B cell (primary cell): ENCODE measurements around the gene ADCY7. TPM values are rescaled to one million over a fixed set of nuclear protein-coding genes. Genes with fewer than 3 reads are reported as not detected.

Experiments
- ATAC-seq: fragments of 200-7000 bp; cut with Tn5 transposase; one replicate; pipeline ENCODE4 v1.10.0; 2021; ENCODE audit warnings: low read depth, mild to moderate bottlenecking, moderate number of reproducible peaks, moderate library complexity
- CTCF ChIA-PET: fragments of 350-600 bp; sonication (Branson Sonifier 250); formaldehyde crosslinking; loops from one replicate; lab custom pipeline; 2021; ENCODE audit warnings: antibody characterized with exemption, inconsistent platforms; lab: Charles Lee
- POLR2A ChIA-PET: fragments of 350-600 bp; sonication (Branson Sonifier 250); formaldehyde crosslinking; loops from one replicate; lab custom pipeline; 2021; ENCODE audit warnings: antibody characterized with exemption; lab: Charles Lee
- DNase-seq: peaks from one replicate; pipeline ENCODE4 v3.0.0; 2013
- H2AFZ ChIP-seq: 2 replicates; pipeline ENCODE4 v1.6.1; 2012; ENCODE audit warnings: mild to moderate bottlenecking, low read depth, low read length; ENCODE audit not compliant: insufficient read depth, poor library complexity, severe bottlenecking
- H3K27ac ChIP-seq, 2 donors: 1 replicate in 1 of 2; 2 replicates in 1 of 2; pipeline ENCODE4 v1.5.1; 2012 to 2013; ENCODE audit warnings: low read length in 2 of 2, mild to moderate bottlenecking in 2 of 2, moderate library complexity in 1 of 2
- H3K27me3 ChIP-seq, 4 experiments: fragments of 200-600 bp in 1 of 4; sonication (generic) in 1 of 4; replicated peaks in 1 of 4; 1 replicate in 2 of 4; 2 replicates in 2 of 4; pipeline versions ENCODE4 v1.6.1 to v1.7.0; 2013 to 2016; ENCODE audit warnings: low read length in 3 of 4, mild to moderate bottlenecking in 2 of 4, mixed read lengths in 1 of 4, moderate library complexity in 1 of 4; ENCODE audit not compliant: insufficient read depth in 4 of 4, control insufficient read depth in 3 of 4; ENCODE audit errors: control extremely low read depth in 1 of 4
- H3K36me3 ChIP-seq, 2 experiments: replicated peaks in 1 of 2; 1 replicate in 1 of 2; 2 replicates in 1 of 2; pipeline versions ENCODE4 v1.6.1 to v1.7.1; 2013; ENCODE audit warnings: low read length in 1 of 2; ENCODE audit not compliant: insufficient read depth in 2 of 2, control insufficient read depth in 1 of 2; ENCODE audit errors: control extremely low read depth in 1 of 2, extremely low read depth in 1 of 2
- H3K4me1 ChIP-seq, 2 donors: fragments of 200-600 bp in 1 of 2; sonication (generic) in 1 of 2; 1 replicate in 1 of 2; 2 replicates in 1 of 2; pipeline versions ENCODE4 v1.5.1 to v1.6.1; 2013 to 2017; ENCODE audit warnings: low read length in 2 of 2; ENCODE audit not compliant: control insufficient read depth in 2 of 2, insufficient read depth in 2 of 2
- H3K4me2 ChIP-seq: replicated peaks from 2 replicates; pipeline ENCODE3; 2012; ENCODE audit warnings: mild to moderate bottlenecking, low read depth, low read length; ENCODE audit not compliant: poor library complexity, severe bottlenecking
- H3K4me3 ChIP-seq, 5 experiments: fragments of 200-600 bp in 1 of 5; sonication (generic) in 1 of 5; 1 replicate in 3 of 5; 2 replicates in 2 of 5; pipeline versions ENCODE4 v1.5.1 to v1.7.0; 2011 to 2016; ENCODE audit warnings: low read length in 4 of 5, mild to moderate bottlenecking in 4 of 5, low read depth in 2 of 5, control low read depth in 1 of 5, moderate library complexity in 1 of 5; ENCODE audit not compliant: insufficient read depth in 1 of 5; ENCODE audit errors: control extremely low read depth in 1 of 5, extremely low read depth in 1 of 5
- H3K79me2 ChIP-seq: fragments of 200-600 bp; sonication (generic); one replicate; pipeline ENCODE4 v1.6.0; 2016; ENCODE audit warnings: low read length; ENCODE audit not compliant: control insufficient read depth, insufficient read depth
- H3K9ac ChIP-seq: fragments of 200-600 bp; sonication (generic); 2 replicates; pipeline ENCODE4 v1.6.1; 2017; ENCODE audit warnings: mild to moderate bottlenecking, low read length, moderate library complexity
- H3K9me3 ChIP-seq, 3 donors: one replicate each; pipeline versions ENCODE4 v1.6.1 to v1.7.1; 2013; ENCODE audit warnings: low read length in 2 of 3; ENCODE audit not compliant: control insufficient read depth in 2 of 3, insufficient read depth in 1 of 3; ENCODE audit errors: control extremely low read depth in 1 of 3
- H4K20me1 ChIP-seq: 2 replicates; pipeline ENCODE4 v1.6.0; 2012; ENCODE audit warnings: mild to moderate bottlenecking, low read length; ENCODE audit not compliant: insufficient read depth, control insufficient read depth, poor library complexity, severe bottlenecking
- H3K27ac Mint-ChIP-seq: one replicate; pipeline ENCODE4 v1.8.0; 2021; ENCODE audit warnings: mixed read lengths
- H3K27me3 Mint-ChIP-seq: one replicate; pipeline ENCODE4 v1.8.0; 2021; ENCODE audit warnings: mixed read lengths
- H3K4me1 Mint-ChIP-seq: one replicate; pipeline ENCODE4 v1.8.0; 2021; ENCODE audit warnings: mixed read lengths
- H3K4me3 Mint-ChIP-seq: one replicate; pipeline ENCODE4 v1.8.0; 2021; ENCODE audit warnings: mixed read lengths
- H3K9me3 Mint-ChIP-seq: one replicate; pipeline ENCODE4 v1.8.0; 2022; ENCODE audit warnings: mixed read lengths; ENCODE audit not compliant: insufficient read depth
- CTCF ChIP-seq: fragments of 200-600 bp; IDR thresholded peaks from one replicate; pipeline ENCODE4 v1.8.0; 2022; ENCODE audit warnings: antibody characterized with exemption, mild to moderate bottlenecking
- EZH2 ChIP-seq: IDR thresholded peaks from 2 replicates; pipeline ENCODE4 v1.6.1; 2012; ENCODE audit warnings: borderline replicate concordance, low read depth, mild to moderate bottlenecking, moderate library complexity, low read length; ENCODE audit not compliant: insufficient read depth, poor library complexity, severe bottlenecking
- WGBS: methylation state at CpG from one replicate; pipeline ENCODE4 v1.1.5; 2013; ENCODE audit warnings: missing lambda C conversion rate; ENCODE audit not compliant: insufficient coverage; 5-methylcytosine and 5-hydroxymethylcytosine counted together
- intact Hi-C: fragments of 100-400 bp; cut with micrococcal nuclease; formaldehyde crosslinking; loops from one replicate; pipeline ENCODE4 v1.10.0; 2022
- polyA plus RNA-seq: library from polyadenylated mRNA; depleted of rRNA; stranded (reverse); fragments of >200 nt; gene quantifications from 2 replicates; pipeline ENCODE4 v1.2.3, GENCODE V29; 2012
- total RNA-seq, 2 donors: library from RNA; stranded (reverse); fragments of 120-200 nt in 1 of 2; gene quantifications; 1 replicate in 1 of 2; 2 replicates in 1 of 2; pipeline versions ENCODE4 v1.2.3 to v1.2.4, GENCODE V29; 2013 to 2022

The ADCY7 gene
- total and polyA plus RNA-seq, 2 donors (not counting 1 experiment from before 2014, with no cell fraction given): 78.4 to 207 TPM

GRCh38 chr16:50292566-50292948 is 26.2 kb downstream of the ADCY7 start:
- Mint-ChIP-seq H3K9me3 (no peaks in the 10 kb centered on the region), H3K4me3 (no peak overlapping the region), H3K27ac (no peak overlapping the region), H3K4me1 (peaks cover 13% of the 10 kb centered on the region), H3K27me3 (no peaks in the 10 kb centered on the region)
- peaks cover 74% of the 10 kb centered on the region for H4K20me1 ChIP-seq
- POLR2A ChIA-PET: interaction anchor here (0.8 to 1.3 kb wide), 2 partner anchors 9 to 11 kb away, joined by 3 to 4 read pairs; no protein-coding TSS in a partner anchor
- intact Hi-C loops: no loop called here
- H3K9ac ChIP-seq: no peak overlapping the region
- H3K79me2 ChIP-seq: peaks cover 72% of the 10 kb centered on the region
- H3K4me3 ChIP-seq: no peak overlapping the region
- no peak for DNase-seq
- WGBS: 96% methylated on average over 12 of the region's 12 CpGs
- H3K4me1 ChIP-seq: no peaks in the 10 kb centered on the region
- CTCF ChIA-PET: no interaction called here
- no peak overlapping the region for H3K4me2 ChIP-seq
- H3K9me3 ChIP-seq: peaks cover 0 to 5% (median 0%) of the 10 kb centered on the region in 3 donors
- no peaks in the 10 kb centered on the region for H3K27me3 ChIP-seq
- H2AFZ ChIP-seq: no peak overlapping the region
- H3K27ac ChIP-seq: no peak overlapping the region
- ATAC-seq: no peak
- TF ChIP-seq CTCF: no peak
- TF ChIP-seq EZH2: no peak
- H3K36me3 ChIP-seq: peaks cover 3 to 84% of the 10 kb centered on the region in 2 experiments

GRCh38 chr16:50293041-50293783 is 26.9 kb downstream of the ADCY7 start:
- H3K4me3 ChIP-seq: no peak overlapping the region
- intact Hi-C loops: no loop called here
- H2AFZ ChIP-seq: no peak overlapping the region
- H3K4me1 Mint-ChIP-seq: peaks cover 11% of the 10 kb centered on the region
- H3K9me3 Mint-ChIP-seq: no peaks in the 10 kb centered on the region
- no peaks in the 10 kb centered on the region for H3K4me1 ChIP-seq
- no peaks in the 10 kb centered on the region for H3K27me3 Mint-ChIP-seq
- H3K4me3 Mint-ChIP-seq: no peak overlapping the region
- WGBS: 93% methylated on average over 20 of the region's 20 CpGs
- H3K27ac ChIP-seq: no peak overlapping the region
- POLR2A ChIA-PET: interaction anchor here (1.3 kb wide), 1 partner anchor 11 kb away, joined by 3 read pairs; no protein-coding TSS in a partner anchor
- peaks cover 0 to 5% (median 0%) of the 10 kb centered on the region in 3 donors for H3K9me3 ChIP-seq
- H4K20me1 ChIP-seq: peaks cover 67% of the 10 kb centered on the region
- H3K9ac ChIP-seq: no peak overlapping the region
- H3K4me2 ChIP-seq: no peak overlapping the region
- peaks cover 3 to 83% of the 10 kb centered on the region in 2 experiments for H3K36me3 ChIP-seq
- CTCF ChIA-PET: no interaction called here
- TF ChIP-seq CTCF (no peak), EZH2 (no peak)
- H3K79me2 ChIP-seq: peaks cover 67% of the 10 kb centered on the region
- ATAC-seq (no peak), DNase-seq (no peak)
- H3K27ac Mint-ChIP-seq: no peak overlapping the region
- H3K27me3 ChIP-seq: no peaks in the 10 kb centered on the region
